ENCODE results near the gene NOS3. TPM values are rescaled to one million over a fixed set of nuclear protein-coding genes. Genes with fewer than 3 reads are reported as not detected.

NOS3 gene
- total and polyA plus RNA-seq, 2 of the 13 experiments (the other 11 are each of a cell fraction or from before 2014, with no cell fraction given), result 3.7 to 7.5 TPM

DNA sequence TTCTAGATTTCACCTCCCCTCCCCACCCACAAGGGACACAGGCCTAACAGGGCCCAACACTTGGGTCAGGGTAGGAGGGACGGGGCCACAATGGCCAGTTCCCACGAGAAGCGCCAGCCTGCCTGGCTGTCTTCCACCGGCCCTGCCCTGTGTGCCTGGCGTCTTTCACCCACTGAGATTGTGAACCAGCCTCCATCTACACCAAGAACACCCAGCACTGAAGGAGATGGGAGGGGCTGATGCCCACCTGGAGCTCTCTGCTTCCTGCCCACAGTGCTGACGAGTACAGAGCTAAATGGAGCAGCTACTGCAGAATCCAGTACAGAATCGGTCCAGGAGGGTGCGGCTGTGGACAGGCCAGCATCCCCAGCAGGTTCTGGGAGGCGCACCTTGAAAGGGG lies 55.1 kb downstream of the NOS3 start (continued):
- TF ChIP-seq, protein P1, sequence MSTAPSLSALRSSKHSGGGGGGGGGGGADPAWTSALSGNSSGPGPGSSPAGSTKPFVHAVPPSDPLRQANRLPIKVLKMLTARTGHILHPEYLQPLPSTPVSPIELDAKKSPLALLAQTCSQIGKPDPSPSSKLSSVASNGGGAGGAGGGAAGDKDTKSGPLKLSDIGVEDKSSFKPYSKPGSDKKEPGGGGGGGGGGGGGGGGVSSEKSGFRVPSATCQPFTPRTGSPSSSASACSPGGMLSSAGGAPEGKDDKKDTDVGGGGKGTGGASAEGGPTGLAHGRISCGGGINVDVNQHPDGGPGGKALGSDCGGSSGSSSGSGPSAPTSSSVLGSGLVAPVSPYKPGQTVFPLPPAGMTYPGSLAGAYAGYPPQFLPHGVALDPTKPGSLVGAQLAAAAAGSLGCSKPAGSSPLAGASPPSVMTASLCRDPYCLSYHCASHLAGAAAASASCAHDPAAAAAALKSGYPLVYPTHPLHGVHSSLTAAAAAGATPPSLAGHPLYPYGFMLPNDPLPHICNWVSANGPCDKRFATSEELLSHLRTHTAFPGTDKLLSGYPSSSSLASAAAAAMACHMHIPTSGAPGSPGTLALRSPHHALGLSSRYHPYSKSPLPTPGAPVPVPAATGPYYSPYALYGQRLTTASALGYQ (CRISPR knock-in tag; IDR thresholded peaks at IDR 0.05), result no peak
- TF ChIP-seq CENPT (CRISPR knock-in tag; IDR thresholded peaks at IDR 0.05; ENCODE audit: low read depth), result no peak
- TF ChIP-seq ELF1 (CRISPR knock-in tag; IDR thresholded peaks at IDR 0.05), result no peak
- no peak for TF ChIP-seq ZFX (CRISPR knock-in tag; IDR thresholded peaks at IDR 0.05; ENCODE audit: low read depth)
- TF ChIP-seq TP53 (CRISPR knock-in tag; conservative IDR thresholded peaks at IDR 0.05), result no peak
- TF ChIP-seq, protein P2, sequence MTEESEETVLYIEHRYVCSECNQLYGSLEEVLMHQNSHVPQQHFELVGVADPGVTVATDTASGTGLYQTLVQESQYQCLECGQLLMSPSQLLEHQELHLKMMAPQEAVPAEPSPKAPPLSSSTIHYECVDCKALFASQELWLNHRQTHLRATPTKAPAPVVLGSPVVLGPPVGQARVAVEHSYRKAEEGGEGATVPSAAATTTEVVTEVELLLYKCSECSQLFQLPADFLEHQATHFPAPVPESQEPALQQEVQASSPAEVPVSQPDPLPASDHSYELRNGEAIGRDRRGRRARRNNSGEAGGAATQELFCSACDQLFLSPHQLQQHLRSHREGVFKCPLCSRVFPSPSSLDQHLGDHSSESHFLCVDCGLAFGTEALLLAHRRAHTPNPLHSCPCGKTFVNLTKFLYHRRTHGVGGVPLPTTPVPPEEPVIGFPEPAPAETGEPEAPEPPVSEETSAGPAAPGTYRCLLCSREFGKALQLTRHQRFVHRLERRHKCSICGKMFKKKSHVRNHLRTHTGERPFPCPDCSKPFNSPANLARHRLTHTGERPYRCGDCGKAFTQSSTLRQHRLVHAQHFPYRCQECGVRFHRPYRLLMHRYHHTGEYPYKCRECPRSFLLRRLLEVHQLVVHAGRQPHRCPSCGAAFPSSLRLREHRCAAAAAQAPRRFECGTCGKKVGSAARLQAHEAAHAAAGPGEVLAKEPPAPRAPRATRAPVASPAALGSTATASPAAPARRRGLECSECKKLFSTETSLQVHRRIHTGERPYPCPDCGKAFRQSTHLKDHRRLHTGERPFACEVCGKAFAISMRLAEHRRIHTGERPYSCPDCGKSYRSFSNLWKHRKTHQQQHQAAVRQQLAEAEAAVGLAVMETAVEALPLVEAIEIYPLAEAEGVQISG (CRISPR knock-in tag; IDR thresholded peaks at IDR 0.05), result no peak

DNA sequence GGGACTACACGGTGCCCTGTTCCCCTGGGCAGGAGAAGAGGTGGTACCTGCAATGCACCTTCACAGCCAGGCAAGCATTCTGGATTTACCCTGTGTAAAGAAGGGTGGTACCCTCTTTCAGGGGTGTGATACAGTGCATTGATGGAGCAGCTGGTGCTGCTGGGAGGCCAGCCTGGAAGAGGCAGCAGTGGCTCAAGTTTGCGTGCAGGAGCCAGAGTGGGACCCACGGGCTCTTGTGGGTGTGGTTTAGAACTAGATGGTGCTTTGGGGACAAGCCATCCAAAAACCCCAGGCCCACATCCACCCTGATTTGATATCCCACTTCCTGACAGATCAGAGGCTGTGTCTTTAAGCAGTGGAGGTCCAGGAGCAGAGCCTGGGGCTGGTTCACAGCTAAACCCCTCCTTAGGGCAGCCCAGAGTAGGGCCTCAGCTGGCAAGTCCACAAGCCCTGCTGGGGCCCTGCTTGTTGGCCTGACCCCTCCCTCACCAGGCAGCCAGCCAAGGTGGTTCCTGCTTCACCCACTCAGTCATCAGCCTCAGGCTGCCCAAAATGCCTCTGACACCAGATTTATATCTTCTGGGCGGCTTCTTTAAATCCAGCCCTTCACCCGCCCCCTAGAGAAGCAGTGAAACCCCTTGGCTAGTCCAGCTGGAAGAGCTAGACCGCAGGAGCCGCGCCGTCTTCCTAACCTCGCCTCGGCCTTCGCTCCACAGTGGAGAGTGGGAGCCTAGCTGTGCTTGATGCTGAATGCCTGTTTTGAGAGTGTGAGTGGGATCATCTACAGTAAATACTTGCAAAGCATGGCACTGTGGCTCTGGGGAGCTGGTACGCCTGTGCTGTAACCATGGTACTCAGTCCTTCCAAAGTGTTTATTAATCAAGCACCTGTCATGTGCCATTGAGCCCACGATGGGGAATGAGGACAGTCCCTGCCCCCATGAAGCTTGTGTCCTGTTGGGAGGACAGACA lies 56.1 kb downstream of the NOS3 start:
- H3K4me2 ChIP-seq (ENCODE audit: low read depth, low read length), result no peak overlapping the region
- no TSS peak for BruUV-seq (replicated peaks)
- TF ChIP-seq, protein P3, sequence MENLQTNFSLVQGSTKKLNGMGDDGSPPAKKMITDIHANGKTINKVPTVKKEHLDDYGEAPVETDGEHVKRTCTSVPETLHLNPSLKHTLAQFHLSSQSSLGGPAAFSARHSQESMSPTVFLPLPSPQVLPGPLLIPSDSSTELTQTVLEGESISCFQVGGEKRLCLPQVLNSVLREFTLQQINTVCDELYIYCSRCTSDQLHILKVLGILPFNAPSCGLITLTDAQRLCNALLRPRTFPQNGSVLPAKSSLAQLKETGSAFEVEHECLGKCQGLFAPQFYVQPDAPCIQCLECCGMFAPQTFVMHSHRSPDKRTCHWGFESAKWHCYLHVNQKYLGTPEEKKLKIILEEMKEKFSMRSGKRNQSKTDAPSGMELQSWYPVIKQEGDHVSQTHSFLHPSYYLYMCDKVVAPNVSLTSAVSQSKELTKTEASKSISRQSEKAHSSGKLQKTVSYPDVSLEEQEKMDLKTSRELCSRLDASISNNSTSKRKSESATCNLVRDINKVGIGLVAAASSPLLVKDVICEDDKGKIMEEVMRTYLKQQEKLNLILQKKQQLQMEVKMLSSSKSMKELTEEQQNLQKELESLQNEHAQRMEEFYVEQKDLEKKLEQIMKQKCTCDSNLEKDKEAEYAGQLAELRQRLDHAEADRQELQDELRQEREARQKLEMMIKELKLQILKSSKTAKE (CRISPR knock-in tag; IDR thresholded peaks at IDR 0.05; ENCODE audit: borderline replicate concordance), result no peak
- TF ChIP-seq, protein P4, sequence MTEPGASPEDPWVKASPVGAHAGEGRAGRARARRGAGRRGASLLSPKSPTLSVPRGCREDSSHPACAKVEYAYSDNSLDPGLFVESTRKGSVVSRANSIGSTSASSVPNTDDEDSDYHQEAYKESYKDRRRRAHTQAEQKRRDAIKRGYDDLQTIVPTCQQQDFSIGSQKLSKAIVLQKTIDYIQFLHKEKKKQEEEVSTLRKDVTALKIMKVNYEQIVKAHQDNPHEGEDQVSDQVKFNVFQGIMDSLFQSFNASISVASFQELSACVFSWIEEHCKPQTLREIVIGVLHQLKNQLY (CRISPR knock-in tag; IDR thresholded peaks at IDR 0.05), result no peak
- TF ChIP-seq ZNF432 (CRISPR knock-in tag; IDR thresholded peaks at IDR 0.05; ENCODE audit: borderline replicate concordance), result no peak
- TF ChIP-seq, protein P5, sequence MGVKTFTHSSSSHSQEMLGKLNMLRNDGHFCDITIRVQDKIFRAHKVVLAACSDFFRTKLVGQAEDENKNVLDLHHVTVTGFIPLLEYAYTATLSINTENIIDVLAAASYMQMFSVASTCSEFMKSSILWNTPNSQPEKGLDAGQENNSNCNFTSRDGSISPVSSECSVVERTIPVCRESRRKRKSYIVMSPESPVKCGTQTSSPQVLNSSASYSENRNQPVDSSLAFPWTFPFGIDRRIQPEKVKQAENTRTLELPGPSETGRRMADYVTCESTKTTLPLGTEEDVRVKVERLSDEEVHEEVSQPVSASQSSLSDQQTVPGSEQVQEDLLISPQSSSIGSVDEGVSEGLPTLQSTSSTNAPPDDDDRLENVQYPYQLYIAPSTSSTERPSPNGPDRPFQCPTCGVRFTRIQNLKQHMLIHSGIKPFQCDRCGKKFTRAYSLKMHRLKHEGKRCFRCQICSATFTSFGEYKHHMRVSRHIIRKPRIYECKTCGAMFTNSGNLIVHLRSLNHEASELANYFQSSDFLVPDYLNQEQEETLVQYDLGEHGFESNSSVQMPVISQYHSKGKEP (CRISPR knock-in tag; IDR thresholded peaks at IDR 0.05), result no peak
- TF ChIP-seq, protein P6, sequence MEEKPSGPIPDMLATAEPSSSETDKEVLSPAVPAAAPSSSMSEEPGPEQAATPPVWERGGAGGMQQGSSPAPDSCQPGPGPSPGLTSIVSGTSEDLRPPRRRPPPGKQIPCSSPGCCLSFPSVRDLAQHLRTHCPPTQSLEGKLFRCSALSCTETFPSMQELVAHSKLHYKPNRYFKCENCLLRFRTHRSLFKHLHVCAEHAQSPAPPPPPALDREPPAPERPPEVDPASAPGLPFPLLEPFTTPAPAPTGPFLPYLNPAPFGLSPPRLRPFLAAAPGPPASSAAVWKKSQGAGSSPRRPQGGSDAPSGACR (CRISPR knock-in tag; IDR thresholded peaks at IDR 0.05), result no peak

More for the DNA sequence above, 56.1 kb downstream of the NOS3 start:
- Histone ChIP-seq H4K20me1 (ENCODE audit: insufficient read depth, low read length) (no peaks in the 10 kb centered on the region), H3K27ac (ENCODE audit: extremely low read length, insufficient read depth, low read length) (no peak overlapping the region), H3K36me3 (replicated peaks in 1 of 2; ENCODE audit: control insufficient read depth in 1 of 2, insufficient read depth in 2 of 2, low read length in 2 of 2) (no peaks in the 10 kb centered on the region), H3K9me3 (ENCODE audit: low read length) (no peaks in the 10 kb centered on the region), H2AFZ (ENCODE audit: low read length) (no peak overlapping the region), H3K4me1 (ENCODE audit: insufficient read depth, low read length) (no peaks in the 10 kb centered on the region), H3K9ac (ENCODE audit: insufficient read depth, low read depth, low read length) (no peak overlapping the region), H3K79me2 (ENCODE audit: insufficient read depth, low read length) (no peaks in the 10 kb centered on the region), H3K27me3 (ENCODE audit: control insufficient read depth in 1 of 2, insufficient read depth in 2 of 2, low read length in 2 of 2) (peaks cover 1 to 12% of the 10 kb centered on the region in 2 experiments; a peak in 3 of 5 replicates), H3K4me3 (replicated peaks in 1 of 3; ENCODE audit: insufficient read depth in 1 of 3, low read depth in 2 of 3, low read length in 3 of 3) (no peak overlapping the region)
- ATAC-seq (no peak), FAIRE-seq (no peak), DNase-seq (ENCODE audit: low spot score) (no peak)
- 81% methylated on average over 13 of the region's 14 CpGs for WGBS (ENCODE audit: low lambda C conversion rate)
- intact Hi-C loops (cut with micrococcal nuclease; ENCODE audit: unreplicated experiment), result no loop called here
- ChIA-PET POLR2A (no interaction called here), CTCF (ENCODE audit: low intra/inter-chr PET ratio, low total read pairs) (no interaction called here)
- in situ Hi-C loops (cut with HindIII; ENCODE audit: extremely low pct_ligation_motif_present, low pct_unique_long_range_greater_than_20kb), result no loop called here
